GM12873 (cell line): Measurements from ENCODE around the gene CLEC3A.

Experiments
- TF ChIP-seq, protein P1 (sequence below): IDR thresholded peaks from 2 replicates; pipeline ENCODE4 v1.5.1; 2012; ENCODE audit warnings: low read depth, mild to moderate bottlenecking, moderate library complexity, low read length, control low read depth; ENCODE audit not compliant: insufficient read depth; ENCODE audit errors: missing control alignments

CLEC3A gene

DNA sequence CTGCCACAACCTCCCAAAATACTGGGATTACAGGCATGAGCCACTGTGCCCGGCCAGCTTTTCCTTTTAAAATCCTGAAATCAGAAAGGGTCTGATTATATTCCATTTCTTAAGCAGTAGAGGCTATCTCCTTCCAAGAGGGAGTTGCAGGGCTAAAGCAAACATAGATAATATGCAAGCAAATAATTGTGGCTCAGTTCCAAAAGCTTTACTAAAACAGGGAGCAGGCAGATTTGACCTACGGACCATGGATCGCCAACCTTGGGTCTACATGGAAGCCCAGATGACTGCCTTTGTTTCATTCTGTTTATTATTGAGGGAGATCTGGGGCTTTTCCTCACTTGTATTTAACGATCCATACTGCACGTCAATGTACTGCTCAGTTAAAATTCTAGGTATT lies 38.5 kb downstream of the CLEC3A start:
- TF ChIP-seq, protein P1, sequence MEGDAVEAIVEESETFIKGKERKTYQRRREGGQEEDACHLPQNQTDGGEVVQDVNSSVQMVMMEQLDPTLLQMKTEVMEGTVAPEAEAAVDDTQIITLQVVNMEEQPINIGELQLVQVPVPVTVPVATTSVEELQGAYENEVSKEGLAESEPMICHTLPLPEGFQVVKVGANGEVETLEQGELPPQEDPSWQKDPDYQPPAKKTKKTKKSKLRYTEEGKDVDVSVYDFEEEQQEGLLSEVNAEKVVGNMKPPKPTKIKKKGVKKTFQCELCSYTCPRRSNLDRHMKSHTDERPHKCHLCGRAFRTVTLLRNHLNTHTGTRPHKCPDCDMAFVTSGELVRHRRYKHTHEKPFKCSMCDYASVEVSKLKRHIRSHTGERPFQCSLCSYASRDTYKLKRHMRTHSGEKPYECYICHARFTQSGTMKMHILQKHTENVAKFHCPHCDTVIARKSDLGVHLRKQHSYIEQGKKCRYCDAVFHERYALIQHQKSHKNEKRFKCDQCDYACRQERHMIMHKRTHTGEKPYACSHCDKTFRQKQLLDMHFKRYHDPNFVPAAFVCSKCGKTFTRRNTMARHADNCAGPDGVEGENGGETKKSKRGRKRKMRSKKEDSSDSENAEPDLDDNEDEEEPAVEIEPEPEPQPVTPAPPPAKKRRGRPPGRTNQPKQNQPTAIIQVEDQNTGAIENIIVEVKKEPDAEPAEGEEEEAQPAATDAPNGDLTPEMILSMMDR: no peak

- TF ChIP-seq, protein P1: no peak
Measured at GRCh38 chr16:78065319-78065718, 43.0 kb downstream of the CLEC3A start.

- TF ChIP-seq, protein P1: no peak
Measured at GRCh38 chr16:78069913-78070312, 47.6 kb downstream of the CLEC3A start.

DNA sequence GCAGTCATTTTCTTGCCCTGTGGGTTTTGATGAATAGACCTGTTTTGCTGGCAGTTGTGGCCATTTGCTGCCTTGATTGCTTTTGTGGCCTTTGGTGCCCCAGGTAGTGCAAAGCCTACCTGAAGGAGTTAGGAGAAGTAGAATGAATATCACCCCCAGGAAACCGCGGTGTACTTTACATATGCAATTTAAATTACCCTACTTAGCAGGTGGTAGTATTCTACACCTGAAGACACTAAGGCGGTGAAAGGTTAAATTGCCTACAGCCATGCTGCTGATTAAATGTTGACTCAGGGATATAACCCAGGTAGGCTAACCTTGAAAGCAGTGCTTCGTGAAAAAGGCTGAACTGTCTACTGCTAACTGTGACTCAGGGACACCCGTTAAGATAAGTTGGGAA lies 49.9 kb downstream of the CLEC3A start:
- TF ChIP-seq, protein P1: no peak

DNA sequence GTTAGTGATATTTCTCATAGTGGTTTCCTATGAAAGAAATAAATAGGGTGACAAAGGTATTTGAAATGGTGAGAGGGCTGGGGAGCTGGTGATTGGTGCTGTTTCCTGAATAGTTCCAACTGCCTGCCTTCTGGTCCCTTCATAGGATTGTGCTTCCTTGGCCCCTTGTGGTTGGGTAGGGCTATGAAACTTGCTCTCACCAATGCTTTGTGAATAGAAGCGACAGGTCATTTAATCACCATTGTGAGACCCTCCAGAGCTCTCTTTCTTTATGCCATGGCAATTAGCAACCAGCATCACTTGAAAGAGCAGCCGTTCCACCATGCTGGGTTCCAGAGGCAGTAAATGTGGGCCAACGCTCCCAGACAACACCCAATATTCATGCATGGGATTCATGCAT lies 53.5 kb downstream of the CLEC3A start:
- TF ChIP-seq, protein P1: no peak

- TF ChIP-seq, protein P1: no peak
Measured at GRCh38 chr16:78081341-78081740, 59.0 kb downstream of the CLEC3A start.
